ENCODE results near the gene CDS2. TPM values are rescaled to one million over a fixed set of nuclear protein-coding genes. Genes with fewer than 3 reads are reported as not detected.

The CDS2 gene
- total RNA-seq, 1 donor from 2014 or later, result 36.9 TPM

GRCh38 chr20:5198651-5198924 lies 71.8 kb downstream of the CDS2 start:
- Histone ChIP-seq H3K4me3 (ENCODE audit: low read depth, low read length) (no peak overlapping the region), H3K36me3 (ENCODE audit: control insufficient read depth, insufficient read depth, low read length) (no peaks in the 10 kb centered on the region), H3K27me3 (ENCODE audit: control insufficient read depth, insufficient read depth, low read length) (no peaks in the 10 kb centered on the region)
- no peak for DNase-seq (ENCODE audit: low read depth)
- TF ChIP-seq, protein P1, sequence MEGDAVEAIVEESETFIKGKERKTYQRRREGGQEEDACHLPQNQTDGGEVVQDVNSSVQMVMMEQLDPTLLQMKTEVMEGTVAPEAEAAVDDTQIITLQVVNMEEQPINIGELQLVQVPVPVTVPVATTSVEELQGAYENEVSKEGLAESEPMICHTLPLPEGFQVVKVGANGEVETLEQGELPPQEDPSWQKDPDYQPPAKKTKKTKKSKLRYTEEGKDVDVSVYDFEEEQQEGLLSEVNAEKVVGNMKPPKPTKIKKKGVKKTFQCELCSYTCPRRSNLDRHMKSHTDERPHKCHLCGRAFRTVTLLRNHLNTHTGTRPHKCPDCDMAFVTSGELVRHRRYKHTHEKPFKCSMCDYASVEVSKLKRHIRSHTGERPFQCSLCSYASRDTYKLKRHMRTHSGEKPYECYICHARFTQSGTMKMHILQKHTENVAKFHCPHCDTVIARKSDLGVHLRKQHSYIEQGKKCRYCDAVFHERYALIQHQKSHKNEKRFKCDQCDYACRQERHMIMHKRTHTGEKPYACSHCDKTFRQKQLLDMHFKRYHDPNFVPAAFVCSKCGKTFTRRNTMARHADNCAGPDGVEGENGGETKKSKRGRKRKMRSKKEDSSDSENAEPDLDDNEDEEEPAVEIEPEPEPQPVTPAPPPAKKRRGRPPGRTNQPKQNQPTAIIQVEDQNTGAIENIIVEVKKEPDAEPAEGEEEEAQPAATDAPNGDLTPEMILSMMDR (IDR thresholded peaks at IDR 0.05; ENCODE audit: insufficient read depth, low read length, poor library complexity, severe bottlenecking), result no peak

DNA sequence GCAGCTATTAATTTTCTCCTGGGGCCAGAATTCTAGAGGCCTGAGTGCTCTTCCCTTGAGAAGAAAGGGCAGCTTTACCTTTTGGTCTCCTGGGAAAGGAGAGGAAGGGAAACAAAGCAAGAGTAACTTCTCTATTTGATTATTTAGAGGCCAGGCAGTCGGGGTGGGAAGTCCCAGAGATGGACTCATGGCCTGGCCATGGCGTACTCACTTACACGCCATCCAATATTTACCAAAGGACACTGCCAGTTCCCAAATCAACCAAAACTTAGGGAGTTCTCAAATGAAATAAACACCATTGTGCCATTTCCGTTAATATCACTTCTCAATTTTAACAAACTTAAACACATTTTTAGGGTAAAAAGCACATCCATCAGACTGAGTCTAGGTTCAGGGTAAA lies 76.6 kb downstream of the CDS2 start:
- Histone ChIP-seq H3K4me3 (ENCODE audit: low read depth, low read length) (no peak overlapping the region), H3K27me3 (ENCODE audit: control insufficient read depth, insufficient read depth, low read length) (no peaks in the 10 kb centered on the region), H3K36me3 (ENCODE audit: control insufficient read depth, insufficient read depth, low read length) (no peaks in the 10 kb centered on the region)
- no peak for DNase-seq (ENCODE audit: low read depth)
- TF ChIP-seq, protein P1 (IDR thresholded peaks at IDR 0.05; ENCODE audit: insufficient read depth, low read length, poor library complexity, severe bottlenecking), result no peak

DNA sequence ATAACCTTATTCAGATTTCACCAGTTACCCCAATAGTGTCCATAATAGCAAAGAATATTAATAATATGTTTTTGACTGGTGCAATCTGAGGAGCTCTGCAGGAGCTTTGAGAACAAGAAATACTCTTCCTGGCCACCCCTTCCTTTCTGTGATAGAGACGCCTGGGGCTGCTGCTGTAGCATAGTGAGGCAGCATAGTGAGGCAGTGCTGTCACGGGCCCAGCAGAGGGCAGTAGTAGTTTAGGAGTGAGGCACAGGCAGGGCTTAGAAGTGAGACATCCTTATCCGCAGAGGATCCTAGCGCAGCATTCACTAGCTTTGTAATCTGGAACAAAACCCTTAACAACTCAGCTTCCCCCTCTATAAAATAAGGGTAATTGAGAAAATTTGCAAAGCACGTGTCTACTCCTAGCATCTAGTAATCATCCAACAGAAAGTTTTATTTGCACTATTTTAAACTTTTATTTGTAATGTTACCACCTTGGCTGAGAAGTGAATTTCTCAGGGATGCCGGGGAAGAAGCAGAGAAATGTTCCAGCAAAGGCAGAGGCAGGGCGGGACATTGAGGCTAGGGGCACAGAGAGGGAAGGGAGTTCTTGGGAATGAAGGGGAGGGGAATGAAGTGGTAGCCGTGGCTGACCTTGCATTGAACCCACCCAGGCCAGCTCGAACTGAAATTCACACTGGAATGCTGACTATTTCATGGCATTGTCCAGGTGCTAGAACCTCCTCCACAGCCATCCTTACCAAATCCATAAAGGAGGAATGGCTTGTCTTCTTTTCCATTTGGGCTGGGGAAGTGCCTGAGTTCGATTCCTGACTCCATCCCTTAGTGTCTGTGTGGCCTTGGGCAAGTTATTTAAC lies 78.8 kb downstream of the CDS2 start:
- TF ChIP-seq, protein P1 (IDR thresholded peaks at IDR 0.05; ENCODE audit: insufficient read depth, low read length, poor library complexity, severe bottlenecking), result peak; percentile 94
- peak; percentile 16 for DNase-seq (ENCODE audit: low read depth)
- H3K27me3 ChIP-seq (ENCODE audit: control insufficient read depth, insufficient read depth, low read length), result no peaks in the 10 kb centered on the region
- no peaks in the 10 kb centered on the region for H3K36me3 ChIP-seq (ENCODE audit: control insufficient read depth, insufficient read depth, low read length)
- no peak overlapping the region for H3K4me3 ChIP-seq (ENCODE audit: low read depth, low read length)

DNA sequence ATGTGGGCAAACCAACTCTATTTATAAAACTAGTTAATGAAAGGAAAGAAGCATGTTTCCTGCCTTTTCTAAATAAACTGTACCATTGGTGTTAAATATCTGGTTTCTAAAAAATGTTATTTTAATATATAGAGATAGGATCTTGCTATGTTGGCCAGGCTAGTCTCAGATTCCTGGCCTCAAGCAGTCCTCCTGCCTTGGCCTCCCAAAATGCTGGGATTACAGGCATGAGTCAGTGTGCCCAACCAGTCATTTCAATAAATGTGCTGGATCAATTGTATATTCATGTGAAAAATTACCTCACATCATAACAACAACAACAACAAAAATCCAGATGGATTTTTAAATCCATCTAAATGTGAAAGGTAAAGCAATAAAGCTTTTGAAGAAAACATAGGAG lies 80.3 kb downstream of the CDS2 start:
- H3K4me3 ChIP-seq (ENCODE audit: low read depth, low read length), result no peak overlapping the region
- H3K27me3 ChIP-seq (ENCODE audit: control insufficient read depth, insufficient read depth, low read length), result no peaks in the 10 kb centered on the region
- H3K36me3 ChIP-seq (ENCODE audit: control insufficient read depth, insufficient read depth, low read length), result no peaks in the 10 kb centered on the region
- TF ChIP-seq, protein P1 (IDR thresholded peaks at IDR 0.05; ENCODE audit: insufficient read depth, low read length, poor library complexity, severe bottlenecking), result no peak
- DNase-seq (ENCODE audit: low read depth), result no peak

DNA sequence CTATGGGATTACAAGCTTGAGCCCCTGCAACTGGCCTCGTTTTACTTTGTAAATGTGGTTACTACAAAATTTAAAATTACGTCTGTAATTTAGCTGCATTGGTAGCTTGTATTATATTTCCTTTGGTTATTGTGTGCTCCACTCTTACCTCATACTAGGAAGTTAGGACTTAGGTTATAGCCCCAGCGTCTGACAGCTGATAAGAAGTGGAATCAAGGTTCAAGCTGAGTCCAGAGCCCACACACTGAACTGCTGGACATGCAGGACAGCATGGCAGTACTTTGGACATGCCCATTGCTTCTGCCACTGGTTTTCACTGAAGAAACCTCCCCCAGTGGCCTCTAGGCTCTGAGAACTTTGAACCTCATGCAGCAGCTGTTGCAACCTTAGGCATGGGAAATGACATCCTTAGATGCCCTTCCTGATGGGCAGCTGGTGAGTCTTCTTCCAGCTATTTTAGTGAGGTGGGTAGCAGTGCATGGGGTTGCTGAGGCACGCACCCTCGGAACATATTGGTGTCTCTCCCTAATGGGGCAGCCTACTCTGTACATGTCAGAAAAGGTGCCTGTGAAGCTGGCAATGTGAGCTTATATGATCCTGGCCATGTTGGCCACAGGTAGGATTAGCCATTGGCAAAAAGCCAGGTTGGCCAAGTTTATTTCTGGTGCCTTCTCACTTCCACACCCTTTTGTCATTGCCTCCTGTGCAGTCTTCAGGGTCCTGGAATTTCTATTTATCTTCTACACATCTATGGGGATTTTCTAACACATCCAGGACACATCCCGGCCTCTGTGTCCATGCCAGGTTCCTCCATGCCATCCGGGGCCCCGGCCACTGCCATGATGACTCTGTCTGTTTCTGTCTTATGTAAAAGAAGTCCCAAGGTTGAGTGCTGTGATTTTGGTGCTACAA lies 85.3 kb downstream of the CDS2 start:
- no peak for DNase-seq (ENCODE audit: low read depth)
- no peaks in the 10 kb centered on the region for H3K27me3 ChIP-seq (ENCODE audit: control insufficient read depth, insufficient read depth, low read length)
- TF ChIP-seq, protein P1 (IDR thresholded peaks at IDR 0.05; ENCODE audit: insufficient read depth, low read length, poor library complexity, severe bottlenecking), result no peak
- H3K4me3 ChIP-seq (ENCODE audit: low read depth, low read length), result no peak overlapping the region
- H3K36me3 ChIP-seq (ENCODE audit: control insufficient read depth, insufficient read depth, low read length), result no peaks in the 10 kb centered on the region
